HL-60 (cell line): ENCODE results near the gene CFAP68.

Source experiments
- DNase-seq, 2 experiments: peaks; one replicate each; pipeline ENCODE4 v3.0.0-alpha.2; 2010 to 2020; ENCODE audit warnings: low read depth in 1 of 2, low spot score in 1 of 2
- H3K27ac ChIP-seq: fragments of 250-450 bp; sonication (Bioruptor Pico); replicated peaks from 2 replicates; pipeline ENCODE4 v1.5.1; 2020; ENCODE audit warnings: mild to moderate bottlenecking, moderate library complexity
- H3K27me3 ChIP-seq: fragments of 250-450 bp; sonication (Bioruptor Pico); 2 replicates; pipeline ENCODE4 v1.5.1; 2021; ENCODE audit warnings: mild to moderate bottlenecking, moderate library complexity; ENCODE audit not compliant: insufficient read depth, poor library complexity, severe bottlenecking
- H3K4me3 ChIP-seq: replicated peaks from 2 replicates; pipeline ENCODE4 v1.5.1; 2011; ENCODE audit warnings: mild to moderate bottlenecking, control low read depth, low read length; ENCODE audit not compliant: insufficient read depth
- CTCF ChIP-seq: IDR thresholded peaks from one replicate; pipeline ENCODE4 v1.5.1; 2011; ENCODE audit warnings: low read length, control low read depth, inconsistent platforms; ENCODE audit not compliant: insufficient read depth
- GABPA ChIP-seq: IDR thresholded peaks from 2 replicates; pipeline ENCODE4 v1.6.1; 2012; ENCODE audit warnings: low read depth
- POLR2AphosphoS5 ChIP-seq: IDR thresholded peaks from 2 replicates; pipeline ENCODE4 v1.6.1; 2012; ENCODE audit warnings: low read depth
- REST ChIP-seq: IDR thresholded peaks from 2 replicates; pipeline ENCODE4 v1.6.1; 2012; ENCODE audit warnings: low read depth; ENCODE audit not compliant: insufficient replicate concordance
- SPI1 ChIP-seq: IDR thresholded peaks from 2 replicates; pipeline ENCODE4 v1.6.1; 2012; ENCODE audit warnings: low read depth, mild to moderate bottlenecking, borderline replicate concordance

The CFAP68 gene

GRCh38 chr11:111911563-111912401, 32.4 kb downstream of the CFAP68 start, which contains the start of gene CRYAB:
TSS of gene CRYAB (minus strand) at chr11:111911770. CDS start at chr11:111911724, 46 bp downstream.
- Histone ChIP-seq H3K27ac (no peak within 1 kb of the TSS), H3K4me3 (no peak within 1 kb of the TSS), H3K27me3 (peaks cover 7% of the 10 kb centered on the region)
- no peak for DNase-seq
- TF ChIP-seq CTCF (no peak), SPI1 (no peak), POLR2AphosphoS5 (no peak), GABPA (no peak), REST (no peak)

- DNase-seq, result no peak
- H3K4me3 ChIP-seq, result no peak within 1 kb of the TSS
- no peak within 1 kb of the TSS for H3K27ac ChIP-seq
- TF ChIP-seq SPI1, result no peak
- TF ChIP-seq REST, result no peak
- TF ChIP-seq GABPA, result no peak
- no peak for TF ChIP-seq POLR2AphosphoS5
- TF ChIP-seq CTCF, result no peak
- peaks cover 7% of the 10 kb centered on the region for H3K27me3 ChIP-seq
These were observed 33.2 kb downstream of the CFAP68 start, which contains the start of gene HSPB2 for GRCh38 chr11:111912535-111912934. TSS of gene HSPB2 (plus strand) at chr11:111912734. CDS start at chr11:111912830, 96 bp downstream.

- TF ChIP-seq GABPA (no peak), REST (no peak), CTCF (no peak), SPI1 (no peak), POLR2AphosphoS5 (no peak)
- Histone ChIP-seq H3K27me3 (peaks cover 7% of the 10 kb centered on the region), H3K4me3 (no peak overlapping the region), H3K27ac (no peak overlapping the region)
- DNase-seq, result no peak
These were observed 33.9 kb downstream of the CFAP68 start for GRCh38 chr11:111913031-111913861.
